ENCODE measurements around the gene SPTBN1.

The SPTBN1 gene

DNA sequence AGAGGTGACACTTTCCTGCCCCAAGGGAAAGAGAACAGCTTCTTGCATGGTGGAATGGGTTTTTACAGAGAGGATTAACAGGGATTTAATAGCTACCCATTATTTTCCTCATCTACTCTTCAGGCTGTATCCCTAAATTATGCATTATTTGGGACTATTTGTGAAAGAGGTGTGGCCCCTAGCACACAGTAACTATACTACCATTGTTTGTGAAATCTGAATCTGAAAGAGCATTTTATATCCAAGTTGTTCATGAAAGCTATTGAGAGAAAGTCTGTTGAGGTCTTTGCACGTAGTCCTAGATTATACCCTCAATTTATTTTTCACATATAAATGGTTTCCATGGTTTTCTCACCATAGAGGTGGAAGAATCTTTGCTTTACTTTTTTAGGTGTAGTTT lies 78.1 kb downstream of the SPTBN1 start:
- no peak overlapping the region for H2AFZ ChIP-seq (ENCODE audit: low read length)
- H3K4me1 ChIP-seq (ENCODE audit: insufficient read depth, low read length, poor library complexity, severe bottlenecking), result peaks cover 24% of the 10 kb centered on the region
- no peak overlapping the region for H3K4me2 ChIP-seq (ENCODE audit: low read depth, low read length, poor library complexity, severe bottlenecking)
- H3K36me3 ChIP-seq (ENCODE audit: insufficient read depth, low read length), result no peaks in the 10 kb centered on the region
- H4K20me1 ChIP-seq (ENCODE audit: insufficient read depth, low read length, poor library complexity, severe bottlenecking), result no peaks in the 10 kb centered on the region
- peaks cover 3% of the 10 kb centered on the region; the same call in 1 of the 2 replicates for H3K79me2 ChIP-seq (ENCODE audit: insufficient read depth, low read length)
- H3F3A ChIP-seq (ENCODE audit: low read depth), result peaks cover 3% of the 10 kb centered on the region; the same call in 1 of the 2 replicates
- H3K4me3 ChIP-seq (ENCODE audit: low read length, poor library complexity, severe bottlenecking), result no peak overlapping the region
- no peaks in the 10 kb centered on the region for H3K27me3 ChIP-seq (ENCODE audit: insufficient read depth, low read length, poor library complexity, severe bottlenecking)
- no peak overlapping the region for H3K9ac ChIP-seq (ENCODE audit: low read depth, low read length, poor library complexity, severe bottlenecking)
- no peaks in the 10 kb centered on the region for H3K9me2 ChIP-seq (replicated peaks; ENCODE audit: low read depth, low read length)
- TF ChIP-seq, protein P1, sequence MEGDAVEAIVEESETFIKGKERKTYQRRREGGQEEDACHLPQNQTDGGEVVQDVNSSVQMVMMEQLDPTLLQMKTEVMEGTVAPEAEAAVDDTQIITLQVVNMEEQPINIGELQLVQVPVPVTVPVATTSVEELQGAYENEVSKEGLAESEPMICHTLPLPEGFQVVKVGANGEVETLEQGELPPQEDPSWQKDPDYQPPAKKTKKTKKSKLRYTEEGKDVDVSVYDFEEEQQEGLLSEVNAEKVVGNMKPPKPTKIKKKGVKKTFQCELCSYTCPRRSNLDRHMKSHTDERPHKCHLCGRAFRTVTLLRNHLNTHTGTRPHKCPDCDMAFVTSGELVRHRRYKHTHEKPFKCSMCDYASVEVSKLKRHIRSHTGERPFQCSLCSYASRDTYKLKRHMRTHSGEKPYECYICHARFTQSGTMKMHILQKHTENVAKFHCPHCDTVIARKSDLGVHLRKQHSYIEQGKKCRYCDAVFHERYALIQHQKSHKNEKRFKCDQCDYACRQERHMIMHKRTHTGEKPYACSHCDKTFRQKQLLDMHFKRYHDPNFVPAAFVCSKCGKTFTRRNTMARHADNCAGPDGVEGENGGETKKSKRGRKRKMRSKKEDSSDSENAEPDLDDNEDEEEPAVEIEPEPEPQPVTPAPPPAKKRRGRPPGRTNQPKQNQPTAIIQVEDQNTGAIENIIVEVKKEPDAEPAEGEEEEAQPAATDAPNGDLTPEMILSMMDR (conservative IDR thresholded peaks at IDR 0.05; ENCODE audit: low read length), result no peak
- no peak for TF ChIP-seq EZH2phosphoT487 (IDR thresholded peaks at IDR 0.05; ENCODE audit: borderline replicate concordance)
- no peaks in the 10 kb centered on the region for H3K9me3 ChIP-seq (ENCODE audit: insufficient read depth, low read depth, low read length)

DNA sequence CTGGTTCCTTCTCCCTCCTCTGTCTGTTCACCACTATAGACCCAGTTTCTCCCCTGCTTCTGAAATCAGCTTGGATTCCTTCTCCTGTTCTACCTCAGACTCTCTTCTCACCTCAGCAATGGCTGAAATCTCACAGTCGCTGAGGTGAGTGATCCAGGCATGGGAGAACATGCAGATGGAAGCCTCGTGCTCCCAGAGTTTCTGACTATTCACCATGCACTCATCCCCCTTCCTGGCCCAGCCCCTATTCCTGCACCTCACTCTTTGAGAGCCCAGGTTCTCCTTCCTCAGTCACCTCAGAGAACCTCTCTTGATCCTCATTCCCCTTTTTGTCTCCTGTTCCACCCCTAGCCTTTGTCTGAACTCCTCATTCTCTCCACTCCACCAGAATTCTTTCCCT lies 78.5 kb downstream of the SPTBN1 start:
- Histone ChIP-seq H3K4me1 (ENCODE audit: insufficient read depth, low read length, poor library complexity, severe bottlenecking) (peaks cover 20% of the 10 kb centered on the region), H3K4me2 (ENCODE audit: low read depth, low read length, poor library complexity, severe bottlenecking) (no peak overlapping the region), H3K4me3 (ENCODE audit: low read length, poor library complexity, severe bottlenecking) (no peak overlapping the region), H3K9me3 (ENCODE audit: insufficient read depth, low read depth, low read length) (no peaks in the 10 kb centered on the region), H3K79me2 (ENCODE audit: insufficient read depth, low read length) (peaks cover 3% of the 10 kb centered on the region; the same call in 1 of the 2 replicates), H4K20me1 (ENCODE audit: insufficient read depth, low read length, poor library complexity, severe bottlenecking) (no peaks in the 10 kb centered on the region), H3K9ac (ENCODE audit: low read depth, low read length, poor library complexity, severe bottlenecking) (no peak overlapping the region), H3K9me2 (replicated peaks; ENCODE audit: low read depth, low read length) (no peaks in the 10 kb centered on the region), H3K27me3 (ENCODE audit: insufficient read depth, low read length, poor library complexity, severe bottlenecking) (no peaks in the 10 kb centered on the region), H2AFZ (ENCODE audit: low read length) (no peak overlapping the region), H3K36me3 (ENCODE audit: insufficient read depth, low read length) (no peaks in the 10 kb centered on the region), H3F3A (ENCODE audit: low read depth) (peaks cover 3% of the 10 kb centered on the region; the same call in 1 of the 2 replicates)
- TF ChIP-seq EZH2phosphoT487 (IDR thresholded peaks at IDR 0.05; ENCODE audit: borderline replicate concordance), result no peak
- TF ChIP-seq, protein P1 (conservative IDR thresholded peaks at IDR 0.05; ENCODE audit: low read length), result no peak

DNA sequence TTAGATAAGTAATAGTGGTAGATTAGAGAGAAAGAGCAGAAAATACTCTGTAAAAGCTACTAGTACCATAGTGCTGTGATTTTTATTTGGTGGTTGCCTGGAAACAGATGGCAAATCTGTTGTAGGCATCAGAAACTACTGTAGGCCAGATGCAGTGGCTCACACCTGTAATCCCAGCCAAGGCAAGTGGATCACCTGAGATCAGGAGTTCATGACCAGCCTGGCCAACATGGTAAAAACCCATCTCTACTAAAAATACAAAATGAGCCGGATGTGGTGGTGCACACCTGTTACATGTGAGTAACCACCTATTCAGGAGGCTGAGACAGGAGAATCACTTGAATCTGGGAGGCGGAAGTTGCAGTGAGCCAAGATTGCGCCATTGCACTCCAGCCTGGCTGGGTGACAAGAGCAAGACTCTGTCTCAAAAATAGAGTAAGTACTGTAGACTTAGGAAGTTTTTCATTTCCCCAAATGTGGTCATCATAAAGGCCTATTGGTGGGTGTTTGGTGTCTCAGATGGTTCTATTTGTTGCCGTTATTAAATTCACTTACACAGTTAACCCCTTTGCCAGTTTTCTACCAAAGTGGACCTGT lies 79.6 kb downstream of the SPTBN1 start:
- Histone ChIP-seq H3F3A (ENCODE audit: low read depth) (no peaks in the 10 kb centered on the region), H3K9ac (ENCODE audit: low read depth, low read length, poor library complexity, severe bottlenecking) (no peak overlapping the region), H2AFZ (ENCODE audit: low read length) (no peak overlapping the region), H3K79me2 (ENCODE audit: insufficient read depth, low read length) (peaks cover 2% of the 10 kb centered on the region; the same call in 1 of the 2 replicates), H3K4me1 (ENCODE audit: insufficient read depth, low read length, poor library complexity, severe bottlenecking) (peaks cover 16% of the 10 kb centered on the region), H4K20me1 (ENCODE audit: insufficient read depth, low read length, poor library complexity, severe bottlenecking) (no peaks in the 10 kb centered on the region), H3K4me3 (ENCODE audit: low read length, poor library complexity, severe bottlenecking) (no peak overlapping the region), H3K4me2 (ENCODE audit: low read depth, low read length, poor library complexity, severe bottlenecking) (no peak overlapping the region), H3K36me3 (ENCODE audit: insufficient read depth, low read length) (no peaks in the 10 kb centered on the region), H3K27me3 (ENCODE audit: insufficient read depth, low read length, poor library complexity, severe bottlenecking) (no peaks in the 10 kb centered on the region), H3K9me3 (ENCODE audit: insufficient read depth, low read depth, low read length) (no peaks in the 10 kb centered on the region), H3K9me2 (replicated peaks; ENCODE audit: low read depth, low read length) (no peaks in the 10 kb centered on the region)
- TF ChIP-seq, protein P1 (conservative IDR thresholded peaks at IDR 0.05; ENCODE audit: low read length), result no peak
- TF ChIP-seq EZH2phosphoT487 (IDR thresholded peaks at IDR 0.05; ENCODE audit: borderline replicate concordance), result no peak
